Activated CD4-positive, alpha-beta T cell treated with anti-CD3 and anti-CD28 coated beads, Interleukin-2, amount 10 ng/mL, durations not matched to agents 24 days and 14 days (primary cell): Measurements from ENCODE around the gene SLC35C1. TPM values are rescaled to one million over a fixed set of nuclear protein-coding genes. Genes with fewer than 3 reads are reported as not detected.

Experiments
- DNase-seq: peaks from one replicate; pipeline ENCODE4 v3.0.0; 2022
- H3K27ac Mint-ChIP-seq: one replicate; pipeline ENCODE4 v1.8.0; 2022; ENCODE audit warnings: mild to moderate bottlenecking, mixed read lengths
- H3K27me3 Mint-ChIP-seq: one replicate; pipeline ENCODE4 v1.8.0; 2022; ENCODE audit warnings: mixed read lengths
- H3K36me3 Mint-ChIP-seq: one replicate; pipeline ENCODE4 v1.8.0; 2022; ENCODE audit warnings: low read depth, mild to moderate bottlenecking, mixed read lengths
- H3K4me1 Mint-ChIP-seq: one replicate; pipeline ENCODE4 v1.8.0; 2021; ENCODE audit warnings: mixed read lengths
- H3K4me3 Mint-ChIP-seq: one replicate; pipeline ENCODE4 v1.8.0; 2022; ENCODE audit warnings: mild to moderate bottlenecking, moderate library complexity, mixed read lengths
- H3K9me3 Mint-ChIP-seq: one replicate; pipeline ENCODE4 v1.8.0; 2021; ENCODE audit warnings: mixed read lengths
- intact Hi-C: fragments of 100-400 bp; cut with micrococcal nuclease; formaldehyde crosslinking; loops from one replicate; pipeline ENCODE4 v1.15.1; 2023
- total RNA-seq: library from RNA; stranded (reverse); gene quantifications from 2 replicates; pipeline ENCODE4 v1.2.3, GENCODE V29; 2022

Gene SLC35C1
- total RNA-seq, result 15.3 and 17.4 TPM in 2 replicates

DNA sequence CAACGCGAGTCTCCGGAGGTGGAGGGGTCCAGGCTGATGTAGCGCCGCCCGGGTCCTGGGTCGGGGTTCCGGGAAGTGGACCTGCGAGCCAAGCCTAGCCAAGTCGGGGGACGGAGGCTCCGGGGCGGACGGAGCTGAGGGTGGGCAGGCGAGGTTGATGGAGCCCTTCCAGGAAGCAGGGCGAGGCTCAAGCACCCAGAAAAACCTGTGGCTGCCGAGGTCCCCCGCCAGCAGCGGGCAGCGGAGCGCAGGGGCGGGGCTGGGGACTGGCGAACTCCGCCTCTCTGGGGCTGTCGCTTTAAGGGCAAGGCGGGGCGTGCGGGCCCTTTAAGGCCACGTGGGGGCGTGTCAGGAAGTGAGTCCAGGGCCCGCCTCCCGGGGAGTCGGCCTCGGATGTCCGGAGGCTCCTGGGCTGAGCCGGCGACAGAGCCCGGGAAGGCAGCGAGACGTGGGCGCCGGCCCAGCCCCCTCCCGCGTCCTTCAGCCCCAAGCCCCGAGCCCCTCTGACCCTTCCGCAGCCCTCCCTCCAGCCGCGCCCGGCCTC lies at the start of gene SLC35C1:
Gene SLC35C1 (plus strand): TSS at position 389 of the 544 bp plus-strand sequence. CDS start 653 bp downstream, outside the sequence.
- Mint-ChIP-seq H3K27me3 (no peaks in the 10 kb centered on the region), H3K4me1 (peaks cover 32% of the 10 kb centered on the region), H3K27ac (peak within 1 kb of the TSS; percentile 96), H3K36me3 (peaks cover 14% of the 10 kb centered on the region), H3K9me3 (no peaks in the 10 kb centered on the region), H3K4me3 (peak within 1 kb of the TSS; percentile 98)
- DNase-seq, result peak; percentile 99
- intact Hi-C loops, result loop anchor here (1.0 to 10.0 kb wide), 4 partner anchors 34 to 1240 kb away; partner anchors contain the start of genes CD82 and CRY2

- Mint-ChIP-seq H3K36me3 (no peaks in the 10 kb centered on the region), H3K4me3 (no peak overlapping the region), H3K27ac (no peak overlapping the region), H3K4me1 (no peaks in the 10 kb centered on the region), H3K27me3 (peaks cover 12% of the 10 kb centered on the region), H3K9me3 (no peaks in the 10 kb centered on the region)
- no peak for DNase-seq
- intact Hi-C loops, result no loop called here
These were observed 49.6 kb upstream of the SLC35C1 start for GRCh38 chr11:45755281-45755859.

DNA sequence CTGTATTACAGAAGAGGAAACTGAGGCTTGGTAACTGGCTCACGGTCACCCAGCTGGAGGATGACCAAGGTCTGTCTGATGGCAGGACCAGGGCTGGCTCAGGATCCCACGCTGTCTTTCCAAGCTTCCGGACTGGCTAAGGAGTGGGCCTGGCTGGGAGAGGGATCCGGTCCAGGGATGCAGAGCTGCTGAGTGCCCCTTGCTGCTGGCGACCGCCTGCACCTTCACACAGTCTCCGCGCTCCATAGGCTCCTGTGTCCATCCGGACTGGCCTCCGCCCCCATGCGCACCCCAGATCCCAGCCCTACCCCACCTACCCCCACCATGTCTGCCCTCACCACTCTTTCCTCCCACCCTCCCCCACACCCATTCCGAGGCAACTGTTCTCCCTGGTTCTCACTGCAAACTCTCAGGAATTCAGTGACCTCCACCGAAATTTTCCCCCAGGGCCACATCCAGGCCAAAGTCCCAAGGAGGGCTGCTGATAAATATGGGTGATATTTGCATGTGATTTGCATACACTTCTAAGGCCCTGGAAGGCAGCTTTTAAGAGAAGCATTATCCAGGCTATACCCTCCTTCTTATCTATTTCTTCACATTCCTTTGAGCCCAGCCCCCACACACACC lies 48.5 kb upstream of the SLC35C1 start:
- H3K9me3 Mint-ChIP-seq, result no peaks in the 10 kb centered on the region
- no peak for DNase-seq
- intact Hi-C loops, result no loop called here

GRCh38 chr11:45757672-45758071 lies 47.3 kb upstream of the SLC35C1 start:
- H3K27me3 Mint-ChIP-seq, result peaks cover 10% of the 10 kb centered on the region
- no peak overlapping the region for H3K4me3 Mint-ChIP-seq
- no peaks in the 10 kb centered on the region for H3K9me3 Mint-ChIP-seq
- intact Hi-C loops, result no loop called here
- no peak overlapping the region for H3K27ac Mint-ChIP-seq
- H3K36me3 Mint-ChIP-seq, result no peaks in the 10 kb centered on the region
- no peak for DNase-seq
- H3K4me1 Mint-ChIP-seq, result no peaks in the 10 kb centered on the region

More for the DNA sequence above, 48.5 kb upstream of the SLC35C1 start:
- Mint-ChIP-seq H3K36me3 (no peaks in the 10 kb centered on the region), H3K27ac (no peak overlapping the region), H3K4me1 (no peaks in the 10 kb centered on the region), H3K27me3 (peaks cover 10% of the 10 kb centered on the region), H3K4me3 (no peak overlapping the region)

DNA sequence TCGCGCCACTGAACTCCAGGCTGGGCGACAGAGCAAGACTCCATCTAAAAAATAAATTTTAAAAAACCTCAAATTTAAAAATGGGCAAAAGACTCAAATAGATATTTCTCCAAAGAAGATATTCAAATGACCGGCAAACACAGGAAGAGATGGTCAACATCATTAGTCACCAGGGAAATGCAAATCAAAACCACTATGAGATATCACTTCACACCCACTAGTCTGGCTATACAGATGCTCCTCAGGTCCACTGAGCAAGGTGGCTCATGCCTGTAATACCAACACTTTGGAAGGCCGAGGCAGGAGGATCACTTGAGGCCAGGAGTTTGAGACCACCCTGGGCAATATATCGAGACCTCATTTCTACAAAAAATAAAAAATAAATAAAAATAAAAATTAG lies 43.3 kb upstream of the SLC35C1 start:
- Mint-ChIP-seq H3K4me3 (no peak overlapping the region), H3K36me3 (no peaks in the 10 kb centered on the region), H3K27ac (no peak overlapping the region), H3K9me3 (no peaks in the 10 kb centered on the region), H3K4me1 (no peaks in the 10 kb centered on the region), H3K27me3 (peaks cover 19% of the 10 kb centered on the region)
- intact Hi-C loops, result no loop called here
- no peak for DNase-seq

DNA sequence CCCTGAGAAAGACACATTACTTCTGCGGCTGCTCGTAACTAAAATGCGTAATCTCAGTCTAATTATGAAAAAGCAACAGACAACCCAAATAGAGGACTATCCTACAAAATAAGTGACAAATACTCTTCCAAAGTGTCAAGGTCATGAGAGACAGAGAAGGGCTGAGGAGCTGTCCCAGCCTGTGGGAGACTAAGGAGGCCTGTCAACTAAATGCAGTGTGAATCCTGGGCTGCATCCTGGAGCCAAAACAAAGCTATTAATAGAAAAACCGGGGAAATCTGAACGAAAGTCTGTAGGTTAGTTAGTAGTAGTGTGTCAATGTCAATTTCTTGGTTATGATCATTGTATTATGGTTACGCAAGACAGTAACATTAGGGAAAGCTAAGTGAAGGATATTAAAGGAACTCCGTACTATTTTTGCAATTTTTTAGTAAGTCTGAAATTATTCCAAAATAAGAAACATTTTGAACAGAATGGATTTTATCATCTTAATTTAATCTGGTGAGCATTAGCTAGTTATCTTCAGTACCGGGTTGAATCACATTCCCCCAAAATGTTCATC lies 39.8 kb upstream of the SLC35C1 start:
- Mint-ChIP-seq H3K27ac (no peak overlapping the region), H3K9me3 (no peaks in the 10 kb centered on the region), H3K27me3 (peaks cover 29% of the 10 kb centered on the region), H3K36me3 (no peaks in the 10 kb centered on the region), H3K4me1 (no peaks in the 10 kb centered on the region), H3K4me3 (no peak overlapping the region)
- no peak for DNase-seq
- intact Hi-C loops, result no loop called here

GRCh38 chr11:45765836-45766235 lies 39.1 kb upstream of the SLC35C1 start:
- no peak overlapping the region for H3K27ac Mint-ChIP-seq
- H3K9me3 Mint-ChIP-seq, result no peaks in the 10 kb centered on the region
- H3K4me1 Mint-ChIP-seq, result peaks cover 1% of the 10 kb centered on the region
- no peak overlapping the region for H3K4me3 Mint-ChIP-seq
- DNase-seq, result no peak
- H3K36me3 Mint-ChIP-seq, result no peaks in the 10 kb centered on the region
- peaks cover 32% of the 10 kb centered on the region for H3K27me3 Mint-ChIP-seq
- intact Hi-C loops, result no loop called here

DNA sequence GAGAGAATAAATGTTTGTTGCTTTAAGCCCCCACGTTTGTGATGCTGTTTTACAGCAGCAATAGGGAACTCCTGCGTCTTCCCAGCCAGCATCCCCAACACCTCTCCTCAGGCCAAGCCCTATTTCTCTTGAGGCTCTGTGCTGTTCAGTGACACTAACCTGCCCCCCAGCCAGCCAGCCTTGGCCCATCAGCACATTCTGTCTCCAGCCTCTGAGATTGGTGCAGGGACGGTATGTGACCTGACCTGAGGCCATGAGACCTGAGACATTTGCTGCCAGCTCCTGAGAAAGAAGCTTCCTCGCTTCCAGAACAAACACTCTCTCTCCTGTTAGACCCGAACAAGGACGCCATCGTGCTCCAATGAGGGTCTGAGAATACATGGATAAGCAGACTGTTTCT lies 38.5 kb upstream of the SLC35C1 start:
- Mint-ChIP-seq H3K4me1 (peaks cover 7% of the 10 kb centered on the region), H3K4me3 (no peak overlapping the region), H3K27ac (no peak overlapping the region), H3K9me3 (no peaks in the 10 kb centered on the region), H3K36me3 (no peaks in the 10 kb centered on the region), H3K27me3 (peaks cover 36% of the 10 kb centered on the region)
- DNase-seq, result no peak
- intact Hi-C loops, result no loop called here

GRCh38 chr11:45768486-45768885 lies 36.5 kb upstream of the SLC35C1 start:
- Mint-ChIP-seq H3K4me1 (peaks cover 16% of the 10 kb centered on the region), H3K36me3 (no peaks in the 10 kb centered on the region)
- intact Hi-C loops, result no loop called here

GRCh38 chr11:45769960-45770359 lies 35.0 kb upstream of the SLC35C1 start:
- no peak for DNase-seq
- H3K27me3 Mint-ChIP-seq, result peaks cover 23% of the 10 kb centered on the region
- H3K9me3 Mint-ChIP-seq, result no peaks in the 10 kb centered on the region
- H3K4me3 Mint-ChIP-seq, result no peak overlapping the region
- H3K36me3 Mint-ChIP-seq, result no peaks in the 10 kb centered on the region
- peaks cover 16% of the 10 kb centered on the region for H3K4me1 Mint-ChIP-seq
- intact Hi-C loops, result loop anchor here (5.0 kb wide), 1 partner anchor 113 kb away; no protein-coding TSS in a partner anchor
- no peak overlapping the region for H3K27ac Mint-ChIP-seq

More at GRCh38 chr11:45768486-45768885, 36.5 kb upstream of the SLC35C1 start:
- Mint-ChIP-seq H3K4me3 (no peak overlapping the region), H3K9me3 (no peaks in the 10 kb centered on the region), H3K27ac (no peak overlapping the region), H3K27me3 (peaks cover 30% of the 10 kb centered on the region)
- no peak for DNase-seq

GRCh38 chr11:45771193-45771565 lies 33.8 kb upstream of the SLC35C1 start:
- no peaks in the 10 kb centered on the region for H3K9me3 Mint-ChIP-seq
- H3K4me3 Mint-ChIP-seq, result peak overlapping the region; percentile 97
- H3K4me1 Mint-ChIP-seq, result peaks cover 16% of the 10 kb centered on the region
- peak overlapping the region; percentile 45 for H3K27ac Mint-ChIP-seq
- intact Hi-C loops, result loop anchor here (1.0 to 5.0 kb wide), 3 partner anchors 34 to 431 kb away; partner anchors contain the start of gene SLC35C1
- H3K27me3 Mint-ChIP-seq, result peaks cover 19% of the 10 kb centered on the region
- DNase-seq, result peak; percentile 93
- no peaks in the 10 kb centered on the region for H3K36me3 Mint-ChIP-seq

DNA sequence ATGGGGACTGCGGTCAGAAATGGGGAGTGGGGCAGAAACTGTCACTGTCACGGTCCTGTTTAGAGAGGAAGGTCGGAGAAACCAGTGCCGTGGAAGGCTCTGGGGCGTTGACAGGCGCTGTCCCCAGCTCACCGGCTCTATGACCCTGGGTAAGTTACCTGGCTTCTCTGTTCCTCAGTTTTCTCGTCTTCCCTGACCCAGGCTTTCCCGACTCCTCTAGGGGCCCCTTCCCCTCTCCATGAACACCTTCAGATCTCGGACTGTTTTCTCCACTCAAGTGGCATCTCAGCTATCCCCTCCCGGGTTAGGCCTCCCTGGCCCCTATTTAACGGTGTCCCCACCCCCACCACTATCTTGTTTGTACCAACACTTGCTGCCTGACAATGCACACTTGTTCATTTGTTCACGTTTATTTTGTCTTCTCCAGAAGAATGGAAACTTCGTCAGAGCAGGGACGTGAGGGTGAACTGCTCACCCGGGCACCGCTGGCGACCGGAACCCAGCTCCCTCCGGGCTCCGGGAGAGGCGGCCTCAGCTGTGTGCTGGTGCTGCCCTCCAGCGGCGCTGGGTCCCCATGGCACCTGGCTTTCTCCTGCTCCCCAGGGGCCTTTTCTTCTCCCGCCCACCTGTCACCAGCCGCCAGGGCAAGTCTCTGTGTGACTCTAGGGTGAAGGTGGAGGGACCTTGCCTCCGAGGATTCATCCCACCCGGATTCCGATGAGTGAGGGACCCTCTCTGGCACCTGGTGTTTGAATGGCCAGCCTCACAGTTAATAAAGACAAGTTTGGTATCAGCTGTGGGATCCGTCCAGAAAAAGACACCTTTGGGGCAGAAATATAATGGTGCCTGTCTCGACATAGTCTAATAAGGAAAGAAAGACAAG lies 33.1 kb upstream of the SLC35C1 start:
- peak; percentile 95 for DNase-seq
- no peaks in the 10 kb centered on the region for H3K36me3 Mint-ChIP-seq
- intact Hi-C loops, result loop anchor here (1.0 to 5.0 kb wide), 4 partner anchors 33 to 432 kb away; partner anchors contain the start of gene SLC35C1
- no peaks in the 10 kb centered on the region for H3K9me3 Mint-ChIP-seq
- peak overlapping the region; percentile 97 for H3K4me3 Mint-ChIP-seq
- peaks cover 16% of the 10 kb centered on the region for H3K4me1 Mint-ChIP-seq
- H3K27me3 Mint-ChIP-seq, result peaks cover 17% of the 10 kb centered on the region
- H3K27ac Mint-ChIP-seq, result peak overlapping the region; percentile 83

DNA sequence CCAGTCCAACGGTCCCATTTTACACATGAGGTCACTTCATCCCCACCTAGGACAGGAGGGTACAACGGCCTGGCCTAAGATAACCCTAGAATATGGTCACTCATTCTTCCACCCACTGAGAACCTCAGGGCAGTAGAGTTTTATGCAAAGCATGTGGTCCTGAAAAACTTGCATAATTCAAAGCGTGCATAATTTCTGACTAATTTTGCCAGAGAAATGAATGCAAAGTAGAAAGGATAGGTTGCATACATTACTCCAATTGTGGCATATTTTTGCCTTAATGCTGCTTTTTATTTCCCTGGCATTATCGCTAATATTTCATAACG lies 32.5 kb upstream of the SLC35C1 start:
- H3K27ac Mint-ChIP-seq, result no peak overlapping the region
- H3K4me3 Mint-ChIP-seq, result no peak overlapping the region
- intact Hi-C loops, result loop anchor here (1.0 to 5.0 kb wide), 2 partner anchors 115 to 401 kb away; no protein-coding TSS in a partner anchor
- no peaks in the 10 kb centered on the region for H3K36me3 Mint-ChIP-seq
- DNase-seq, result no peak
- H3K27me3 Mint-ChIP-seq, result peaks cover 17% of the 10 kb centered on the region
- peaks cover 16% of the 10 kb centered on the region for H3K4me1 Mint-ChIP-seq
- H3K9me3 Mint-ChIP-seq, result no peaks in the 10 kb centered on the region
